GM12801 (cell line): ENCODE data around the gene METTL1.

Experiments used
- CTCF ChIP-seq: IDR thresholded peaks from one replicate; pipeline ENCODE4 v1.5.1; 2011; ENCODE audit warnings: control low read depth; ENCODE audit not compliant: insufficient read length; ENCODE audit errors: extremely low read depth

METTL1 gene

GRCh38 chr12:57765003-57765697 lies 6.8 kb downstream of the METTL1 start:
- TF ChIP-seq CTCF: no peak

GRCh38 chr12:57764662-57765002 lies 7.3 kb downstream of the METTL1 start:
- TF ChIP-seq CTCF: no peak

GRCh38 chr12:57763881-57764661 lies 7.8 kb downstream of the METTL1 start:
- no peak for TF ChIP-seq CTCF

GRCh38 chr12:57762463-57762862 lies 9.4 kb downstream of the METTL1 start:
- TF ChIP-seq CTCF: no peak

- no peak for TF ChIP-seq CTCF
Observed at GRCh38 chr12:57761391-57761998, 10.4 kb downstream of the METTL1 start.

GRCh38 chr12:57760347-57760982 lies 11.4 kb downstream of the METTL1 start:
- TF ChIP-seq CTCF: no peak

GRCh38 chr12:57759360-57759980 lies 12.4 kb downstream of the METTL1 start:
- TF ChIP-seq CTCF: no peak
